PFSK-1 (cell line): ENCODE results near the gene KIF2C.

Source experiments
- SIN3A ChIP-seq: IDR thresholded peaks from 2 replicates; pipeline ENCODE4 v1.6.1; 2012; ENCODE audit warnings: mild to moderate bottlenecking, low read length, moderate library complexity, borderline replicate concordance; ENCODE audit not compliant: insufficient read depth
- TAF1 ChIP-seq: IDR thresholded peaks from 2 replicates; pipeline ENCODE4 v1.6.1; 2012; ENCODE audit warnings: low read length, control low read depth, borderline replicate concordance; ENCODE audit not compliant: insufficient read depth
- TF ChIP-seq, protein P1 (sequence below), 2 experiments: IDR thresholded peaks; 2 replicates each; pipeline versions ENCODE4 v1.6.1 to v1.8.0; 2011 to 2012; ENCODE audit warnings: low read depth in 2 of 2, low read length in 2 of 2, control low read depth in 1 of 2, inconsistent platforms in 1 of 2, mild to moderate bottlenecking in 1 of 2, moderate library complexity in 1 of 2; ENCODE audit not compliant: insufficient read depth in 1 of 2

GRCh38 chr1:44803312-44804095 lies 63.9 kb downstream of the KIF2C start:
- no peak for TF ChIP-seq TAF1
- TF ChIP-seq SIN3A, result no peak
- TF ChIP-seq, protein P1, sequence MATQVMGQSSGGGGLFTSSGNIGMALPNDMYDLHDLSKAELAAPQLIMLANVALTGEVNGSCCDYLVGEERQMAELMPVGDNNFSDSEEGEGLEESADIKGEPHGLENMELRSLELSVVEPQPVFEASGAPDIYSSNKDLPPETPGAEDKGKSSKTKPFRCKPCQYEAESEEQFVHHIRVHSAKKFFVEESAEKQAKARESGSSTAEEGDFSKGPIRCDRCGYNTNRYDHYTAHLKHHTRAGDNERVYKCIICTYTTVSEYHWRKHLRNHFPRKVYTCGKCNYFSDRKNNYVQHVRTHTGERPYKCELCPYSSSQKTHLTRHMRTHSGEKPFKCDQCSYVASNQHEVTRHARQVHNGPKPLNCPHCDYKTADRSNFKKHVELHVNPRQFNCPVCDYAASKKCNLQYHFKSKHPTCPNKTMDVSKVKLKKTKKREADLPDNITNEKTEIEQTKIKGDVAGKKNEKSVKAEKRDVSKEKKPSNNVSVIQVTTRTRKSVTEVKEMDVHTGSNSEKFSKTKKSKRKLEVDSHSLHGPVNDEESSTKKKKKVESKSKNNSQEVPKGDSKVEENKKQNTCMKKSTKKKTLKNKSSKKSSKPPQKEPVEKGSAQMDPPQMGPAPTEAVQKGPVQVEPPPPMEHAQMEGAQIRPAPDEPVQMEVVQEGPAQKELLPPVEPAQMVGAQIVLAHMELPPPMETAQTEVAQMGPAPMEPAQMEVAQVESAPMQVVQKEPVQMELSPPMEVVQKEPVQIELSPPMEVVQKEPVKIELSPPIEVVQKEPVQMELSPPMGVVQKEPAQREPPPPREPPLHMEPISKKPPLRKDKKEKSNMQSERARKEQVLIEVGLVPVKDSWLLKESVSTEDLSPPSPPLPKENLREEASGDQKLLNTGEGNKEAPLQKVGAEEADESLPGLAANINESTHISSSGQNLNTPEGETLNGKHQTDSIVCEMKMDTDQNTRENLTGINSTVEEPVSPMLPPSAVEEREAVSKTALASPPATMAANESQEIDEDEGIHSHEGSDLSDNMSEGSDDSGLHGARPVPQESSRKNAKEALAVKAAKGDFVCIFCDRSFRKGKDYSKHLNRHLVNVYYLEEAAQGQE (IDR thresholded peaks at IDR 0.05; ENCODE audit: insufficient read depth in 1 of 2, low read depth in 2 of 2, low read length in 2 of 2), result no peak
